ENCODE results near the gene ZMYND11. TPM values are rescaled to one million over a fixed set of nuclear protein-coding genes. Genes with fewer than 3 reads are reported as not detected.
A peak's percentile ranks its signal among the peaks of the same experiment; 100 is the strongest.

ZMYND11 gene
- total and polyA plus RNA-seq, 5 donors from 2014 or later = 24.8 to 44.2 (median 31.8) TPM

DNA sequence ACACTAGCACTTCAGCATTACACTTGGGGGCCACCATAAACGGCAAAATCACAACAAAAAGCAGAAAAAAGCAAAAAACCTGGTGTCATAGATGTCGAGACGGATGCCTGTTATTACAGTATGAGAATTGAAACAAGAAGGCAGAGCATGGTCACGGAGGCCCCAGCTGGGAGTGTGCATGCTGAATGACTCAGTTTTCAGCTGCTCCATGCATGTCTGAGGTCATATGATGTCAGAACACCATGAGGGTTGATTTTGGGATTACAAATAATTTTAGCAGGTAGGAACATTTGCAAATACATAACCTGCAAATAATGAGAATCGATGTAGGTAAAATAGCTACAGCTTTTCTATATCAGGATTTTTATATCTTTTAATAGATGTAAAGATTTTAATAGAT lies 19.1 kb downstream of the ZMYND11 start:
- no peak for DNase-seq
- peaks cover 4% of the 10 kb centered on the region for H3K36me3 Mint-ChIP-seq
- H3K27ac Mint-ChIP-seq = peak overlapping the region in 1 of 3 donors; percentile 16

DNA sequence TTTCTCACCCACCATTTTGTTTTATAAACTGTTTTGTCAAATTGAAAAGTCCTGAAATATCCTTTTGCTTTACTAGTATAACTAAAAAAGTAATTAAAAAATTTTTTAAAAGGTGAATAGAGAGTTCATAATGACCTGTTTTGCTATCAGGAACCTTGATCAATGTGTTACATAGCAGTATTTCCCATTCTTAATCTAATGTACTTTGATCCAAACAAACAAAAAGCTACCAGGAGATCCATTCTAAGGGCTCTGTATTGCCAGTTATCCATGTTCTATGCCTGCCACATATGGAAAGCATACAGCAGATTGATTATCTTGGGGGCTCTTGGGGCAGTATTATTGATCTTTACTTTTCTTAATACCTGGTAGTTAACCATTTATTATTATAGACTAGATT lies 32.1 kb downstream of the ZMYND11 start:
- H3K36me3 Mint-ChIP-seq = peaks cover 12% of the 10 kb centered on the region
- no peaks in the 10 kb centered on the region for H3K27me3 Mint-ChIP-seq
- H3K27ac Mint-ChIP-seq = no peak overlapping the region
- Histone ChIP-seq H3K27ac (ENCODE audit: insufficient read depth, low read length, poor library complexity, severe bottlenecking) (no peak overlapping the region), H3K4me3 (ENCODE audit: low read depth, low read length) (no peak overlapping the region), H3K9me3 (ENCODE audit: control insufficient read depth in 2 of 2, low read length in 2 of 2) (peaks cover 0 to 3% of the 10 kb centered on the region in 2 experiments), H3K4me1 (ENCODE audit: control insufficient read depth, insufficient read depth, low read length, poor library complexity, severe bottlenecking) (no peaks in the 10 kb centered on the region), H3K27me3 (ENCODE audit: control insufficient read depth, insufficient read depth, low read length) (no peaks in the 10 kb centered on the region), H3K36me3 (ENCODE audit: control insufficient read depth, insufficient read depth, low read length) (no peaks in the 10 kb centered on the region)
- DNase-seq = no peak
- peaks cover 13 to 24% (median 17%) of the 10 kb centered on the region in 4 donors for H3K4me1 Mint-ChIP-seq
- ATAC-seq (ENCODE audit: low read depth in 2 of 2) = no peak
- peaks cover 0 to 9% (median 2%) of the 10 kb centered on the region in 7 donors for H3K9me3 Mint-ChIP-seq
- H3K4me3 Mint-ChIP-seq = no peak overlapping the region

More for the DNA sequence above, 19.1 kb downstream of the ZMYND11 start:
- Histone ChIP-seq H3K27me3 (ENCODE audit: control insufficient read depth, insufficient read depth, low read length) (no peaks in the 10 kb centered on the region), H3K27ac (ENCODE audit: insufficient read depth, low read length, poor library complexity, severe bottlenecking) (no peak overlapping the region), H3K4me3 (ENCODE audit: low read depth, low read length) (no peak overlapping the region), H3K36me3 (ENCODE audit: control insufficient read depth, insufficient read depth, low read length) (no peaks in the 10 kb centered on the region), H3K9me3 (ENCODE audit: control insufficient read depth in 2 of 2, low read length in 2 of 2) (no peaks in the 10 kb centered on the region), H3K4me1 (ENCODE audit: control insufficient read depth, insufficient read depth, low read length, poor library complexity, severe bottlenecking) (no peaks in the 10 kb centered on the region)
- Mint-ChIP-seq H3K9me3 (peaks cover 0 to 2% (median 0%) of the 10 kb centered on the region in 7 donors), H3K4me3 (no peak overlapping the region), H3K27me3 (no peaks in the 10 kb centered on the region), H3K4me1 (peaks cover 6 to 47% (median 31%) of the 10 kb centered on the region in 4 donors)
- no peak for ATAC-seq (ENCODE audit: low read depth in 2 of 2)

DNA sequence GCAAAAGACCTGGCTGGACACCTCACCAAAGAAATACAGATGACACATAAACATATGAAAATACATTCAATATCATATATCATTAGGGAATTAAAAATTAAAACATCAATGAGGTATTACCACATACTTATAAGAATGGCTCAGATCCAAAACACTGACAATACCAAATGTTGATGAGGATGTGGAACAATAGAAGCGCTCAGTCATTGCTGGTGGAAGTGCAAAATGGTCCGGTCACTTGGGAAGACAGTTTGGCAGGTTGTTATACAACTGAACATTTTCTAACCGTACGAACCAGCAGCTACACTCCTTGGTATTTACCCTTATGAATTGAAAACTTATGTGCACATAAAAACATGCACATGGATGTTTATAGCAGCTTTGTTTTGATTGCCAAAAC lies 38.5 kb downstream of the ZMYND11 start:
- no peaks in the 10 kb centered on the region for H3K27me3 Mint-ChIP-seq
- Histone ChIP-seq H3K4me3 (ENCODE audit: low read depth, low read length) (no peak overlapping the region), H3K36me3 (ENCODE audit: control insufficient read depth, insufficient read depth, low read length) (no peaks in the 10 kb centered on the region), H3K27ac (ENCODE audit: insufficient read depth, low read length, poor library complexity, severe bottlenecking) (no peak overlapping the region), H3K9me3 (ENCODE audit: control insufficient read depth in 2 of 2, low read length in 2 of 2) (no peaks in the 10 kb centered on the region), H3K27me3 (ENCODE audit: control insufficient read depth, insufficient read depth, low read length) (no peaks in the 10 kb centered on the region), H3K4me1 (ENCODE audit: control insufficient read depth, insufficient read depth, low read length, poor library complexity, severe bottlenecking) (no peaks in the 10 kb centered on the region)
- DNase-seq = no peak
- H3K36me3 Mint-ChIP-seq = peaks cover 4% of the 10 kb centered on the region
- no peak overlapping the region for H3K27ac Mint-ChIP-seq
- peaks cover 16 to 27% (median 21%) of the 10 kb centered on the region in 4 donors for H3K4me1 Mint-ChIP-seq
- no peak for ATAC-seq (ENCODE audit: low read depth in 2 of 2)
- H3K9me3 Mint-ChIP-seq = peaks cover 0 to 12% (median 0%) of the 10 kb centered on the region in 7 donors
- no peak overlapping the region for H3K4me3 Mint-ChIP-seq

DNA sequence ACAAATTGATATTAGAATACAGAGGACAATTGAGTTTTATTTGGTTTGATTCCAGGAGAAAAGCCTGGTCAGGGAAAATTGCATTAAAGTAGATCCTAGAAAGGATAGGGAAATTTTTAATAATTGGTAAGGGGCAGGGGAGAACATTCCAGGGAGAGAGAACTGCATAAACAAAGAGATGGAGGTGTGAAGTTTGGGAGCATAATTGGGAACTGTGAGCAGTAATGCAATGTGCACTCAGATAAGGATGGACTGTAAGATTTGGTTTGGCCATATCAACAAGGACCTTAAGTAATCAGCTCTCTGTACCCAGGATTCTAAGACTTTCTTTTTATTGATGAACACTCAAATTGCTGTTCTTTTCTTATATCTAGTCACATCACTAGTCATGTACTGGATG lies 41.4 kb downstream of the ZMYND11 start:
- H3K36me3 ChIP-seq (ENCODE audit: control insufficient read depth, insufficient read depth, low read length) = peaks cover 5% of the 10 kb centered on the region
- DNase-seq (no peak), ATAC-seq (ENCODE audit: low read depth in 2 of 2) (no peak)
- H3K9me3 ChIP-seq (ENCODE audit: control insufficient read depth in 2 of 2, low read length in 2 of 2) = no peaks in the 10 kb centered on the region
- no peak overlapping the region for H3K27ac ChIP-seq (ENCODE audit: insufficient read depth, low read length, poor library complexity, severe bottlenecking)
- no peak overlapping the region for H3K4me3 ChIP-seq (ENCODE audit: low read depth, low read length)
- H3K36me3 Mint-ChIP-seq = peaks cover 8% of the 10 kb centered on the region
- H3K27me3 ChIP-seq (ENCODE audit: control insufficient read depth, insufficient read depth, low read length) = no peaks in the 10 kb centered on the region
- no peaks in the 10 kb centered on the region for H3K4me1 ChIP-seq (ENCODE audit: control insufficient read depth, insufficient read depth, low read length, poor library complexity, severe bottlenecking)
- peaks cover 4 to 26% (median 14%) of the 10 kb centered on the region in 4 donors for H3K4me1 Mint-ChIP-seq
- no peaks in the 10 kb centered on the region for H3K27me3 Mint-ChIP-seq
- peaks cover 0 to 3% (median 0%) of the 10 kb centered on the region in 7 donors for H3K9me3 Mint-ChIP-seq
- peak overlapping the region in 1 of 4 donors; percentile 1 for H3K4me3 Mint-ChIP-seq
- peak overlapping the region in 2 of 3 donors; percentile 17 to 18 for H3K27ac Mint-ChIP-seq

DNA sequence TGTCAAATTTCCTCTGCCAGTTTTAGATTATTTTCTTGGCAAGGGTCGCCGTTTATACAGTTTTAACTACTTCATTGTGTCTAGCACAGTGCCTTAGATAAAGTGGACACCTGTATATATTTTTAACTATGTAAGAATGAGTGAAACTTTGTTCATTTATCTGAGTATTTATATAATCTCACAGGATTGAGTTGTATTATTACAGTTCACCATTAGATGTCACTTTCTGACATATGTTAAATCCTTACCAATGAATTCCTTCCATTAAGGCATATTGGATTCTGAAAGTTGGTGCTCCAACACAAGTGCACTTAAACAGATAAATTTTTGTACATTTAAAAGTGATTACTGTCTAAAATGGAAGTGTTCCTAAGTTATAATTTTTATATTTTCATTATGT lies 43.0 kb downstream of the ZMYND11 start:
- DNase-seq (peak in 1 of 3 donors; percentile 30), ATAC-seq (ENCODE audit: low read depth in 2 of 2) (no peak)
- Mint-ChIP-seq H3K4me1 (peaks cover 13 to 36% (median 25%) of the 10 kb centered on the region in 4 donors), H3K9me3 (peaks cover 0 to under 1% (median 0%) of the 10 kb centered on the region in 7 donors), H3K36me3 (peaks cover 14% of the 10 kb centered on the region), H3K27ac (no peak overlapping the region), H3K4me3 (no peak overlapping the region), H3K27me3 (no peaks in the 10 kb centered on the region)
- H3K4me1 ChIP-seq (ENCODE audit: control insufficient read depth, insufficient read depth, low read length, poor library complexity, severe bottlenecking) = peaks cover 10% of the 10 kb centered on the region
- no peak overlapping the region for H3K4me3 ChIP-seq (ENCODE audit: low read depth, low read length)
- no peak overlapping the region for H3K27ac ChIP-seq (ENCODE audit: insufficient read depth, low read length, poor library complexity, severe bottlenecking)
- peaks cover 6% of the 10 kb centered on the region for H3K36me3 ChIP-seq (ENCODE audit: control insufficient read depth, insufficient read depth, low read length)
- H3K9me3 ChIP-seq (ENCODE audit: control insufficient read depth in 2 of 2, low read length in 2 of 2) = no peaks in the 10 kb centered on the region
- no peaks in the 10 kb centered on the region for H3K27me3 ChIP-seq (ENCODE audit: control insufficient read depth, insufficient read depth, low read length)

DNA sequence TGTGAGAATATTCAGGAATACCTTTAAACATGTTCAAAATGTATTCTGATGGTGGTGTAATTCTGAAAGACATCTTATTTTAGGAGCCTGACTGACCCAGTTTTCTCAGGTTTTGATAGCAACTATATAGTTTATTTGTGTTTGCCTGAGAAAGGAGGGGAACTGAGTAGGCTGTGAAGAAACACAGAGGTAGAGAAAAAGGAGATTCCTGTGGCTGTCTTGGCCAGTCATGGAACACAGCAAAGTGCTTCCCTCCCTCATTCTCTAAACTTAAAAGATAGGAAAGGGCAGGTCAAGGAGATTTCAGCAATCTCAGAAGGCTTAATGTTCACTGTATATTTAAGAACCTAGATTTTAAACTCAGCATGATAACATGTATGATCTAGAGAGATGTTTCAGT lies 43.5 kb downstream of the ZMYND11 start:
- H3K9me3 ChIP-seq (ENCODE audit: control insufficient read depth in 2 of 2, low read length in 2 of 2) = no peaks in the 10 kb centered on the region
- H3K9me3 Mint-ChIP-seq = peaks cover 0 to 6% (median 0%) of the 10 kb centered on the region in 7 donors
- H3K27ac ChIP-seq (ENCODE audit: insufficient read depth, low read length, poor library complexity, severe bottlenecking) = no peak overlapping the region
- peaks cover 19% of the 10 kb centered on the region for H3K36me3 Mint-ChIP-seq
- no peak overlapping the region for H3K4me3 ChIP-seq (ENCODE audit: low read depth, low read length)
- peaks cover 10% of the 10 kb centered on the region for H3K4me1 ChIP-seq (ENCODE audit: control insufficient read depth, insufficient read depth, low read length, poor library complexity, severe bottlenecking)
- no peaks in the 10 kb centered on the region for H3K27me3 Mint-ChIP-seq
- peaks cover 13 to 38% (median 27%) of the 10 kb centered on the region in 4 donors for H3K4me1 Mint-ChIP-seq
- H3K27me3 ChIP-seq (ENCODE audit: control insufficient read depth, insufficient read depth, low read length) = no peaks in the 10 kb centered on the region
- no peak overlapping the region for H3K4me3 Mint-ChIP-seq
- H3K27ac Mint-ChIP-seq = no peak overlapping the region
- H3K36me3 ChIP-seq (ENCODE audit: control insufficient read depth, insufficient read depth, low read length) = peaks cover 11% of the 10 kb centered on the region
- DNase-seq (no peak), ATAC-seq (ENCODE audit: low read depth in 2 of 2) (no peak)

DNA sequence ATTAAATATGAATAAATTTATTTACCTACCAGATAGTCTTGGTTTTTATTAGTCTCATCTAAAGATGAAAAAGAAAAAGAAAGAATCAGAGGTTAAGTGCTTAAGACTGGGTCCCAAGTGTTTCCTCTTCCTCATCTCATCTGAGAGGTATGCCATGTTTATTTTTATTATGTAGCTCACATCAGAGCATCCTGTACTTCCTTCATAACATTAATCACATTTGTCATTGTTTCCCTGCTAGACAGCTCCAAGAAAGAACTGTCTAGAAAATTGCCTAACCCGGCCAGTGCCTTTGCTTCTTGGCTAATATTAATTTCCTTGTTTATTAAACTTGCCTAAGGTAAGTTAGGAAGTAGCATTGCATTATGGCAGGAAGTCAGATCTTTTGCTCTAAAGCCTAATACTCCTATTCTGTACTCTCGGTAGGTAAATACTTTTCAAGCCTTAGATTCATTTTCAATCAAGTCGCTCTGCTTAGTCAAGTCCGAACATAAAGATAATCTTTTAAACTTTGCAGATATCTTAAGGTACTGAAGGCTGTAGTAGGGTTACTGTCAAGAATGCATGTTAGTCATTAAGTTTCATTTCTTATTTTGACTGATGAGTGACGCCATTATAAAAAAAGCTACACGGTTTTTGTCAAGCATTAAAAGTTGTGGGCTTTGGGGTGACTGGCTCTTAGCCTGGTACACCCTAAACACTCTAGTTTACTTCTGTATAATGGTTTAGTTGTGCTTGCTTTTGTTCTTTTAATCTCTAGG lies 47.4 kb downstream of the ZMYND11 start:
- Histone ChIP-seq H3K4me3 (ENCODE audit: low read depth, low read length) (peak overlapping the region; percentile 69), H3K4me1 (ENCODE audit: control insufficient read depth, insufficient read depth, low read length, poor library complexity, severe bottlenecking) (peaks cover 10% of the 10 kb centered on the region), H3K9me3 (ENCODE audit: control insufficient read depth in 2 of 2, low read length in 2 of 2) (peaks cover 0 to 2% of the 10 kb centered on the region in 2 experiments), H3K36me3 (ENCODE audit: control insufficient read depth, insufficient read depth, low read length) (peaks cover 24% of the 10 kb centered on the region), H3K27me3 (ENCODE audit: control insufficient read depth, insufficient read depth, low read length) (no peaks in the 10 kb centered on the region), H3K27ac (ENCODE audit: insufficient read depth, low read length, poor library complexity, severe bottlenecking) (peak overlapping the region; percentile 58)
- Mint-ChIP-seq H3K36me3 (peaks cover 34% of the 10 kb centered on the region), H3K9me3 (peaks cover 0 to 13% (median 1%) of the 10 kb centered on the region in 7 donors), H3K27me3 (no peaks in the 10 kb centered on the region), H3K4me1 (peaks cover 18 to 28% (median 21%) of the 10 kb centered on the region in 4 donors), H3K4me3 (peak overlapping the region in 3 of 4 donors; percentile 51 to 79 (median 73)), H3K27ac (peak overlapping the region; percentile 57 to 95 (median 70))
- peak in 1 of 3 donors; percentile 42 for DNase-seq
- ATAC-seq (ENCODE audit: low read depth in 2 of 2) = peak; percentile 22 to 45
